HG03025 (cell line): ENCODE results near the gene RPS6KA3.
A peak's percentile ranks its signal among the peaks of the same experiment; 100 is the strongest.
"Not testable (repeated sequence)": the region's sequence is repeated elsewhere in the genome, so short reads cannot be mapped to it uniquely, and the experiment has no call there.

Source experiments
- ATAC-seq: cut with Tn5 transposase; IDR thresholded peaks from one replicate; pipeline ENCODE4 v1.9.1; 2021; ENCODE audit warnings: mild to moderate bottlenecking, moderate library complexity; ENCODE audit not compliant: unreplicated experiment, low FRiP score

Gene RPS6KA3

GRCh38 chrX:20149326-20149725 is 117.4 kb downstream of the RPS6KA3 start:
- ATAC-seq: no peak

GRCh38 chrX:20147561-20147960 is 119.1 kb downstream of the RPS6KA3 start:
- no peak for ATAC-seq

- no peak for ATAC-seq
Observed at GRCh38 chrX:20144491-20144890, 122.2 kb downstream of the RPS6KA3 start.

GRCh38 chrX:20143561-20143960 is 123.1 kb downstream of the RPS6KA3 start:
- ATAC-seq: no peak

- ATAC-seq: no peak
Observed at GRCh38 chrX:20143111-20143510, 123.6 kb downstream of the RPS6KA3 start.

GRCh38 chrX:20141281-20142220 is 125.2 kb downstream of the RPS6KA3 start, which contains the start of gene EIF1AX:
EIF1AX (minus strand) TSS chrX:20141838; CDS start chrX:20141640, 198 bp downstream.
- peak; percentile 99 for ATAC-seq

- ATAC-seq: no peak
Observed at GRCh38 chrX:20140420-20140819, 126.3 kb downstream of the RPS6KA3 start.

GRCh38 chrX:20139966-20140365 is 126.7 kb downstream of the RPS6KA3 start:
- no peak for ATAC-seq

- no peak for ATAC-seq
Observed at GRCh38 chrX:20135944-20136343, 130.8 kb downstream of the RPS6KA3 start.

- ATAC-seq: no peak
Observed at GRCh38 chrX:20132666-20133065, 134.0 kb downstream of the RPS6KA3 start.

- ATAC-seq: no peak
Observed at GRCh38 chrX:20130357-20130756, 136.4 kb downstream of the RPS6KA3 start.

GRCh38 chrX:20129547-20129946 is 137.2 kb downstream of the RPS6KA3 start:
- no peak for ATAC-seq

- ATAC-seq: no peak
Observed at GRCh38 chrX:20128670-20129069, 138.0 kb downstream of the RPS6KA3 start.

GRCh38 chrX:20127440-20127839 is 139.3 kb downstream of the RPS6KA3 start:
- ATAC-seq: not testable (repeated sequence)

GRCh38 chrX:20126833-20127232 is 139.9 kb downstream of the RPS6KA3 start:
- ATAC-seq: not testable (repeated sequence)

- ATAC-seq: no peak
Observed at GRCh38 chrX:20124964-20125363, 141.7 kb downstream of the RPS6KA3 start.

- no peak for ATAC-seq
Observed at GRCh38 chrX:20118065-20118824, 148.5 kb downstream of the RPS6KA3 start.

GRCh38 chrX:20116577-20117240 is 150.0 kb downstream of the RPS6KA3 start, which contains the start of gene MAP7D2:
MAP7D2 (minus strand) TSS chrX:20116907; CDS start chrX:20116879, 28 bp downstream.
- no peak for ATAC-seq

GRCh38 chrX:20116087-20116576 is 150.6 kb downstream of the RPS6KA3 start:
- no peak for ATAC-seq

GRCh38 chrX:20112022-20112774 is 154.5 kb downstream of the RPS6KA3 start:
- ATAC-seq: no peak
